Osteocyte (in vitro differentiated cells): ENCODE data around the gene ABL1. TPM values are rescaled to one million over a fixed set of nuclear protein-coding genes. Genes with fewer than 3 reads are reported as not detected.

Source experiments
- DNase-seq: peaks from one replicate; pipeline ENCODE4 v3.0.0; 2021; ENCODE audit warnings: mixed read lengths; ENCODE audit not compliant: unreplicated experiment; ENCODE audit errors: extremely low spot score
- H3K27ac Mint-ChIP-seq: one replicate; pipeline ENCODE4 v1.8.0; 2021; ENCODE audit warnings: mild to moderate bottlenecking, mixed read lengths; ENCODE audit not compliant: unreplicated experiment
- H3K27me3 Mint-ChIP-seq: one replicate; pipeline ENCODE4 v1.8.0; 2021; ENCODE audit warnings: mixed read lengths; ENCODE audit not compliant: unreplicated experiment
- H3K36me3 Mint-ChIP-seq: one replicate; pipeline ENCODE4 v1.8.0; 2021; ENCODE audit warnings: mixed read lengths; ENCODE audit not compliant: unreplicated experiment
- H3K4me1 Mint-ChIP-seq: one replicate; pipeline ENCODE4 v1.8.0; 2021; ENCODE audit warnings: mixed read lengths; ENCODE audit not compliant: unreplicated experiment
- H3K4me3 Mint-ChIP-seq: one replicate; pipeline ENCODE4 v1.8.0; 2021; ENCODE audit warnings: mild to moderate bottlenecking, moderate library complexity, mixed read lengths; ENCODE audit not compliant: unreplicated experiment
- H3K9me3 Mint-ChIP-seq: one replicate; pipeline ENCODE4 v1.8.0; 2021; ENCODE audit warnings: mixed read lengths; ENCODE audit not compliant: unreplicated experiment
- total RNA-seq: library from RNA; stranded (reverse); gene quantifications from 2 replicates; pipeline ENCODE4 v1.2.1, GENCODE V29; 2021
- TF ChIP-seq, protein P1 (sequence below): fragments of 200-600 bp; sonication (generic); IDR thresholded peaks from 2 replicates; pipeline ENCODE4 v1.5.0; 2021; ENCODE audit warnings: antibody characterized with exemption, mild to moderate bottlenecking, moderate library complexity

Gene ABL1
- total RNA-seq, 1 donor from 2014 or later, result 101 TPM

DNA sequence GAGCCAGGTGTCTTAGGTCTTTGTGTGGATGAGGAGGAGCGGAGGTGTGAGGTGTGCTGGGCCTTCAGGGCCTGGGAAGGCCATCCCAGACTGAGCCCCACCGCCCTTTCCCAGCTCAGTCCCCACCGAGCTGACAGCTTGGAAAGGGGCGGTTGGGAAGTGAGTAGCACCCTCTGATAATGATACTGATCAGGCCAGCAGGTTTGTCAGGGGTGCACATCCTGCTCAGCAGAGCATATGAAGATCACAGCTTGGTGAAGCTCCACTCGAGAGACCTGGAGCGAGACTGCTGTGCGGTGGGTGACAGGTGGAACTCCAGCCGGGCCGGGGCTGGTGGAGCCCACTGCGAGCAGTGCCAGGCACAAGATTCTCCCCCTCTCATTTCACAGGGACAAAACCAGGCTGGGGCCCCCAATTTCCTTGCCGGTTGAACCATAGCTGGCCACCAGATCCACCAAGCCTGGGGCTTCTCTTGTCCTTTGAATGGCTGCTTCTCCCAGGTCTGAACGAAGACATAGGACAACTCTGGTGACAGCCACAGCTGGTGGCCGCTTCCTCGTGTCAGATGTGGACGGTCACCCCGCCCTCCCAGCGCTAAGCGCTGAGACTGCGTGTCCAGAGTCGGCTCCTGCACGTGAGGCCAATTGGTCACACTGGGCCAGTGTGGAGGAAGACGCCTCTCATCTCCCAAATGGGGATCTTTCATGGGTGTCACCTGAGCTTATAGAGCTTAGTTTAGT lies 53.3 kb downstream of the ABL1 start:
- H3K9me3 Mint-ChIP-seq, result no peaks in the 10 kb centered on the region
- H3K4me3 Mint-ChIP-seq, result no peak overlapping the region
- no peaks in the 10 kb centered on the region for H3K27me3 Mint-ChIP-seq
- DNase-seq, result no peak
- TF ChIP-seq, protein P1, sequence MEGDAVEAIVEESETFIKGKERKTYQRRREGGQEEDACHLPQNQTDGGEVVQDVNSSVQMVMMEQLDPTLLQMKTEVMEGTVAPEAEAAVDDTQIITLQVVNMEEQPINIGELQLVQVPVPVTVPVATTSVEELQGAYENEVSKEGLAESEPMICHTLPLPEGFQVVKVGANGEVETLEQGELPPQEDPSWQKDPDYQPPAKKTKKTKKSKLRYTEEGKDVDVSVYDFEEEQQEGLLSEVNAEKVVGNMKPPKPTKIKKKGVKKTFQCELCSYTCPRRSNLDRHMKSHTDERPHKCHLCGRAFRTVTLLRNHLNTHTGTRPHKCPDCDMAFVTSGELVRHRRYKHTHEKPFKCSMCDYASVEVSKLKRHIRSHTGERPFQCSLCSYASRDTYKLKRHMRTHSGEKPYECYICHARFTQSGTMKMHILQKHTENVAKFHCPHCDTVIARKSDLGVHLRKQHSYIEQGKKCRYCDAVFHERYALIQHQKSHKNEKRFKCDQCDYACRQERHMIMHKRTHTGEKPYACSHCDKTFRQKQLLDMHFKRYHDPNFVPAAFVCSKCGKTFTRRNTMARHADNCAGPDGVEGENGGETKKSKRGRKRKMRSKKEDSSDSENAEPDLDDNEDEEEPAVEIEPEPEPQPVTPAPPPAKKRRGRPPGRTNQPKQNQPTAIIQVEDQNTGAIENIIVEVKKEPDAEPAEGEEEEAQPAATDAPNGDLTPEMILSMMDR, result no peak
- no peak overlapping the region for H3K27ac Mint-ChIP-seq
- peaks cover 50% of the 10 kb centered on the region for H3K36me3 Mint-ChIP-seq
- peaks cover 3% of the 10 kb centered on the region for H3K4me1 Mint-ChIP-seq

DNA sequence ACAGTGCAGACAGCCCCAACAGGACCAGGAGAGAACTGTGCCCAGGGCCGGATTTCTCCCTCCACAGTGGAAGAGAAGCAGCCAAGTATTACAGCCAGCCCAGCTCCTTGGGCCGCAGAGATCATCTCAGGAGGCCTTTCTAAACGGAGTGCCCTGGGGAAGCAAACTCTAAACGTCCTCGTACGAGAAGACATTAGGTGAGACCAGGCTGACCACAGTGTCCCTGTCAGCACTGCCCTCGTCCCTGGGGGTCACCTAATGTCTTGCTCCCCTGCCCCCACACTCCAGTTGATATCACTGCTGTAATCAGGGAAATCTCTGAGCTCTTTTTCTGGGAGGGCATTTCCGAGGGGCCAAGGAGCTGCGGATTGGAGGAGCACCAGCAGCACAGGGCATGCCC lies 55.1 kb downstream of the ABL1 start:
- no peak for DNase-seq
- H3K4me3 Mint-ChIP-seq, result no peak overlapping the region
- no peak overlapping the region for H3K27ac Mint-ChIP-seq

DNA sequence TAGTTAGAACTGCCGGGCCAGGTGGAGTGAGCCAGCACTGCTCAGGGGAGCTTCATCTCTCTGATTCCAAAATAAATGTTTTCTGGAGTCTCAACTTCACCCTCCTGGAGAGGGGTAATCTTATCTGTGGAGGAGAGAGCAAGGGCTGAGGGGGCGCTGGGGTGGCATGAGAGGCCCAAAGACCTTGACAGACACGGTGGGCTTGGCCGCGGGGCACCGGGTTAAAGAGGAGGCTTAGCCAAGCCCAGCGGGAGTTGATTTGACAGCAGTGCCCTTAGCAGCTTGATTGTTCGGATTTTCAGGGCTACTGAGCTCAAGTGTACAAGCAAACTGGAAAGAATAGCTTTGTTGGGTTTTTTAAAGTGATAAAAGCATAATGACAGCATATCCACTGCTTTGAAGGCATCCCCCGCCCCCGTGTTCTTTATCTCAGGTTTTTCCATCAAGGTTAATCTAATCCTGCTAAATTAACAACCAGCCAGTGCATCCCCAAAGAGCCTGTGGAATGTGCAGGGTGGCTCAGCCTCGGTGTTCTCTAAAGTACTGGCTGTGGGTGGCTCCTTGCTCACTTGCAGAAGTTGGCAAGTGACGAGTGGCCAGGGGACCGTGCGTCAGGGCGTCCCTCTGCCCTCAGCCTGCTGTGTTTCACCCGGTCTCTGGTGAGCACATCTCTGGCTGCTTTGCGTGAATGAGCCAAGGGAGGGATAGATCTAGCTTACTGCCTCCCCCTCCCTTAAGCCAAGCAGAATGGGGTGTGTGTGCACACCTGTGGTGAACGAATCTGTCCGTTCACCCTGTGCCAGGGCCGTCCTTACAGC lies 56.0 kb downstream of the ABL1 start:
- Mint-ChIP-seq H3K9me3 (no peaks in the 10 kb centered on the region), H3K27me3 (no peaks in the 10 kb centered on the region), H3K36me3 (peaks cover 39% of the 10 kb centered on the region), H3K4me1 (peaks cover 3% of the 10 kb centered on the region), H3K4me3 (no peak overlapping the region), H3K27ac (no peak overlapping the region)
- TF ChIP-seq, protein P1, result no peak
- no peak for DNase-seq

More for the DNA sequence above, 55.1 kb downstream of the ABL1 start:
- Mint-ChIP-seq H3K27me3 (no peaks in the 10 kb centered on the region), H3K4me1 (peaks cover 3% of the 10 kb centered on the region), H3K9me3 (no peaks in the 10 kb centered on the region), H3K36me3 (peaks cover 47% of the 10 kb centered on the region)
- TF ChIP-seq, protein P1, result no peak

DNA sequence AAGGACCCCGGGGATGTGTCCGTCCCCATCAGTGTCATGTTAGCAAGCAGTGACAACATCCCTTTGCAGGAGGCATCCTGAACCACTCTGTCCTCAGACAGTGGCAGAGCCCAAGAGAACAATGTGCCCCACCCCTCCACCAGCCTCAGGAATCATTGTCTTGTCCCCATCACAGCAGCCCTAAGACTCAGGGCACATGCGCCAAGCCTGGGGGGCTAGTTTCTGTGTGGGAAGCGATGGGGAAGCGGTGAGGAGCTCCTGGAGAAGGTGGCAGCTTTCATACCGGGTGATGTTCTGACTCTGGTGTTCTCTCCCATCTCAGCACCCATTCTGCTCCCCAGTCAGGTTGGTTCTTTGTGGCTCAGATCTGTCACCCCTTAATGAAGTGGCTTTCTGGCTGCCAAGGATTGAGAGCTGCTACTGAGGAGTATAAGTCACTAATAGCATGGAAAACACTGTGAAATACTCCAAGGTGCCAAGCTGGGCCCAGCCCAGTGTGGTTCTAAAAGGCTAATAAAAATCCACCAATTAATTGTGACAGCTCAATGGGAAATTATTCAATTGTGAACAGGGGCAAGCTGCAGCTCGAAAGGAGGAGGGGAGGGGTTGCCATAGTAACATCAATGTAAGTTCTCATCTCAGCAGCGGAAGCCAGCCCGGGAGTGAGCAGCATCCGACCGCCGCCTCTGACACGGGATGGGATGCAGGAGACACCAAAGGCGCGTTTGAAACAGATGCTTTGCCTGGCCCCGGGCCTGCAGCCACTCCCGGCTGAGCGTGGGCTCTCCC lies 56.8 kb downstream of the ABL1 start:
- Mint-ChIP-seq H3K4me3 (no peak overlapping the region), H3K27me3 (no peaks in the 10 kb centered on the region), H3K27ac (no peak overlapping the region), H3K4me1 (peaks cover 3% of the 10 kb centered on the region), H3K36me3 (peaks cover 37% of the 10 kb centered on the region), H3K9me3 (no peaks in the 10 kb centered on the region)
- TF ChIP-seq, protein P1, result no peak
- DNase-seq, result no peak
